D341Med (cell line): ENCODE measurements around the gene NPHP4.
"Not testable (repeated sequence)": the region's sequence is repeated elsewhere in the genome, so short reads cannot be mapped to it uniquely, and the experiment has no call there.

ENCODE experiments used
- DNase-seq: peaks from one replicate; pipeline ENCODE4 v3.0.0; 2012; ENCODE audit warnings: low spot score

Gene NPHP4

DNA sequence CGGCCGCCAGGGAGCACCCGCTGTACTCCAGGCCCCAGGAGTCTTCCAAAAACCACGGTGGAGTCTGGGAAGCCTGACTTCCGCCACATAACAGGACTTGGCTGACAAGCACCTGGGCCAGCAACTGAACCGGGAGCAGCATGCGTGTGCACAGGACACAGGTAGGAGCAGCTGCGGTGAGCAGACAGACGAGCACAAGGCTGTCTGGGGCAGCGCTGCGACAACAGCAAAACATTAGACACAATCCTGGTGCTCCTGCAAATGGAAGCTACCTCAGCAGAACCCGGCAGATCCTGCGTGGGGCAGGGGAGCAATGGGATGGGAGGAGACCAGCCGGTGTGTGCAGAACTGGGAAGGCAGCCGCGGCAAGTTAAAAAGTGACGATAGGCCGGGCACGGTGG, 80.4 kb downstream of the NPHP4 start:
- peak; percentile 18 for DNase-seq

DNA sequence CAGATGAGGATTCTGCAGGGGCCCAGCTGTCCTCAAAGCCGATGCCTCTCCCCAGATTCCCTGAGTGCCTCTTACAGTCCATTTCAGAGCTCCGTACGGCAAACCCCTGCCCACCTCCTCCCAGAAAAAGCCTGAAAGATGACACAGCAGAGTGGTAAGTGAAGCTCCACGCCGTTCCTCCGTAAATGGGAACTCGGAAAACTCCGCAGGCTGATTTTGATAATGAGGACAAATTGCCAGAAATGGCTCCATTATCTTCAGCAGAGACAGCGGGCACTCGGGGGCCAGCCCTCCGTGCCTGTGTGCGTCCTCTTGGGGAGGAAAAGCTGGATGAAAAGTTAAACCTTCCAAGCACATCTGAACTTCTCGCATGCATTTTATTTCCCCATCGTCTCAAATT, 81.1 kb downstream of the NPHP4 start:
- peak; percentile 4 for DNase-seq

DNA sequence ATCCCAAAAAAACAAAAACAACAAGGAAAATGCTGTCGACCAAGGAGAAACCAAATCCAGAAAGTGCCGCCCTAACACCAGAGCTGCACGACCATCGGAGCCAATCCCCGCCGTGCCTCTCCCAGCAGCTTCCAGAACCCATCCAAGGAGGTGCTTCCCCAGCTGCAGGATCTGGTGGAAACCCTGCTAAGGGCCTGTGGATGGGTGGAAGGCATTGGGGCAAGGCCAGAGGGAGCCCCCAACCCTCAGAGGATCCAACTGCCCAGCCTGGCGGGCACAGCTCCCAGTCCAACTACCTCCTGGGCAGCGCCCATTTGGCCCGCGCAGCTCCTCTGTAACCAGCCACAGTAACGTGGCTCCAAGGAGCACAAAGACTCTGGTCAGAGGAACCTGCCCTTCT, 81.6 kb downstream of the NPHP4 start:
- DNase-seq, result peak; percentile 13

DNA sequence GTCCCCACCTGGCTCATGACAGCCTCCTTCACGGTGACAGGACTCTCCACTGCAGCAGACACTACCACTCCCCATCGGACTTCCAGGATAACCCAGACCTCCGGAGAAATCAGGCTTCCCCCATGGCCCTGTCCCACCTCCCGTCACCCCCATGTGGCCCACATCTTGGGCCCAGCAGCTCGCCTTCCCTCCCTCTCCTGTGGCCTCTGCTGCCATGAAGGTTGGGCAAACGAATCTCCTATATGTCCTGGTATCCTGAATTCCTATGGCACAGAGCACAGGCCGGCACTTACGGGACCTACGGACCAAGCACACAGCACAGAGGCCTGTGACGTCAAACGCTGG, 82.0 kb downstream of the NPHP4 start:
- peak; percentile 4 for DNase-seq

DNA sequence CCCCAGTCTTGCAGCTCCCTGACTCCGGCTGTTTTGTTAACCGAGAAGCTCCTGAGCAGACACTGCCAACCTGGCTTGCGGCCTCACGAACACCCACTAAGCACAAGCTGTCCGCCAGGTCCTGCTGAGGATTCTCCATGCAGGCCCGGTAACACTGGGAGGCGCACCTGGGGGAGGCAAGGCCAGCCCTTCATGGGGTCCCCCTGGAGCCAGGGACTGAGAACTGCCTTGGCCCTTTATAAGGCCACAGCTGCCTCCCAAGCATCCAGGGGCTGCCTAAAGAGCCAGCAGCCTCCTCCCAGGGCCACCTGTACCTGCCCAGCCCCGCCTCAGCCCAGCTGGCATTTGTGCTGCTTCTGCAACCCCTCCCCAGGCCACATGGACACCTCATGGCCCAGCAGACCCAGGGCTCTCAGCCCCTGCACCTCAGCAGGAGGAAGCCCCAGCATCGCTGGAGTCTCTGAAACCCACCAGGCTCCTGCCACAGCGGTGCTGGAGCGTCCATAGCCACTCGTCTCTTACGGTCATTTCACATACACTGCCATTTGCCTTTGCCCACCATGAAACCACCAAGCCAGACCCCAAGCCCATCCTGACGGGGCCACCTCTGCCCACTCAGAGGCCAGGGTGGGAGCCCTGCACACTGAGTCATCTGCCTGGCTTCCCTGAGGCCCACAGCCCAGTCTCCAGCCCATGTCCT, 82.5 kb downstream of the NPHP4 start:
- peak; percentile 21 for DNase-seq

DNA sequence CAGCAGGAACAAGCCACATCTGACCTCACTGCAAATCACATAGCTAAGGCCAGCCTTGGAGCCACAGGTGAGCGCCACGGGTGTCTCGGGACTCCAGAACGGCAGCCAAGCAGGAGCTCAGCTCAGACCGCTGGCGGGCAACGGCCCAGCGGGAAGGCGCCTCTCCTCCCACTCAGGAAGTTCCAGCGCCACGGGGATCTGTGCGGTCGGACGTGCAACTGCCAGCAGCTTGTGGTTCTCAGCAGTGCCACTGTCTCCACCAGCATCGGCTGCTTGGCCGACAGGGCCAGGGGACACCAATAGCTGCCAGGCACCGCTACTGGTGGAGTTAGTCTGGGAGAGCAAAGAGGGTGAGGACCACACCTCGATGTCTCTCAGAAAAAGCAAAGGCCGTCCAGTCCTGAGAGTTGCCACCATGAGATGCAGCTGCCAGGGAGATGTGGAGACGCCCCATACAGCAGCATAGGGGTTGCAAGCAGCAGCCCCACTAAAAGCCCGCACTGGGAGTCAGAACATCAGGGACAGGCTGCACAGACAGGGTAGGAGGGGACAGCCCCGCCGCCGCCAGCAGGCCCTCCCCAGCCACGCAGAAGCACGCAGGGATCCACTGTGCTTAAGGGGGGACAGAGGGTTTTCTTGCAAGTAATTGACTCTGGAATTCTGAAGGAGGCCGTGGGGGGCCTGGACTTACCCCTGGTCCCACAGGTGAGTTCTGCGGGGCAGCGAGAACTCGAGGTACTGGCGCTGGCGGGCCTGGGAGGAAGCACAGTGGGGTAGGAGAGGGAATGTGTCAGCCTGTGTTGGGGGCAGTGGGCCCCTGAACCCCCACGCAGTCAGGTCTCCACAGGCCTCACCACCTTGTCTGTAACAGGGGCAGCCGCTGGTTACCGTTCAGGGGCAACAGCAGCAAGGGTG, 83.5 kb downstream of the NPHP4 start:
- DNase-seq, result peak; percentile 16

DNA sequence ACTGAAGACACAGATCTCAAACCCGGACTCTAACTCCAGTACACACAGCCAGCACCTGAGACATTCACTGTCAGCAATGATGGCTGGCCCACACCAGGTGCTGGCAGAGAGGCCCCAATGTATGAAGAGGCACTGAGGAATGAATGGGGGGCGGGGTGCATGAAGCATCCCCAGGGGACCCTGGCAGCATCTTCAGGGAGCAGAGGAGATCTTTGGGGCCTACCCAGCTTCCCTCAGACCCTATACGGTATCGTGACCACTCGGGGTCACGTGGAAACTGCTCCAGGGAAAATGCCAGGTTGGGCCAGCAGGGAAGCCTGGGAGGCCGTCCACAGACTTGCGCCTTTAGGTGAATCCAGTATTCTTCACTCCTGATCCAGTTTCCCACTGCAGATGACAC, 84.3 kb downstream of the NPHP4 start:
- DNase-seq, result peak; percentile 8

DNA sequence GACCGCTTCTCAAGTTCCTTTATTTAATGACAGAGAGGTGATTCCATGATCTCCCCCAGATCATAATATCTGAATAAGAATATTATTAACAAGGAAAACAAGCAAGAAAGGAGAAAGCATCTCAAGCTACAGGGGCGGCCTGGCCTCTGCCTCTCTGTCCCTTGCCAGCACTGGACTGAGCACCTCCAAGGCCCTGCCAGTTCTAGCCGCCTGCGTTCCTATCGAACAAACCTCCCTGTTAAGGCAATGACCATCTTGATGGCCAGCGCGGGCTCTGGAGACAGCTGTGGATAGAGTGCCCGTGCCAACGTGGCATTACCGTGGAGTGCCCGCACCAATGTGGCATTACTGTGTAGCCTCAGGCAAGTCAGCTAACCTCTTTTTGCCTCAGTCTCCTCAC, 84.8 kb downstream of the NPHP4 start:
- peak; percentile 6 for DNase-seq

DNA sequence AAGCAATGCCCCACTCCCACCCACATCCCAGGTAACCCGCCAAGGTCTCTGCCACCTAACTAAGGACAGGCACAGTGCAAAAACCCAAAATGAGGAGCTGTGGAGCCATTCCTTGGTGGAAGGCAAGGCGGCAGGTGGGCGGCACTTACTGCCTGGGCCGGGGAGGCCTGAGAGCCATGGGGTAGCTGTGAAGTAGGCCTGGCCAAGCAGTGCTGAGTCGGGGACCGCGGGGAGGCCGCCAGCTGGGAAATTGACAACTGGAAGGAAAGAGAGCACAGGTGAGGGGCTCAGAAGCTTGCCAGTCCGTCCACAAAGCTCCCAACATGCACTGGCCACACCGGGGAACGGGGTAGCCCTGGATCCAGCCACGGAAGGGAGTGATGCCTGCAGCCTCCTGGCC, 85.3 kb downstream of the NPHP4 start:
- peak; percentile 17 for DNase-seq

DNA sequence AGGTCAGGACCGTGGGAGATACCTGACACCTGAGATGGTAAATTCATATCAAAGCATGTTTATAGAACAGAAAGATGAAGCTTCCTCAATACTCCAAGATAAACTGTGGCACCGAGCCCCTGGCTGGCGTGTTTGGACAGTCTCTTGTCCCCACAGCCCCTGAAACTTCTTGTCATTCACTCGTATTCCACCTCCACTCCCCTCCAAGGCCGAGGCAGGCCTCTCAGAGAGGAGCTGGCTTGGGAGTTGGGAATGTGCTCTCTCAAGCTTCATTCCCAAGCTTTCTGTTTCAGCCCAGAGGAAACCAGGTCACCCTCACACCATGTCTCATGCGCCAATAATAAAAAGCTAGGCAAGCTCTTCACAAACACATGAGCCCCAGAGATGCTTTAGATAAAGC, 86.1 kb downstream of the NPHP4 start:
- DNase-seq, result peak; percentile 3

DNA sequence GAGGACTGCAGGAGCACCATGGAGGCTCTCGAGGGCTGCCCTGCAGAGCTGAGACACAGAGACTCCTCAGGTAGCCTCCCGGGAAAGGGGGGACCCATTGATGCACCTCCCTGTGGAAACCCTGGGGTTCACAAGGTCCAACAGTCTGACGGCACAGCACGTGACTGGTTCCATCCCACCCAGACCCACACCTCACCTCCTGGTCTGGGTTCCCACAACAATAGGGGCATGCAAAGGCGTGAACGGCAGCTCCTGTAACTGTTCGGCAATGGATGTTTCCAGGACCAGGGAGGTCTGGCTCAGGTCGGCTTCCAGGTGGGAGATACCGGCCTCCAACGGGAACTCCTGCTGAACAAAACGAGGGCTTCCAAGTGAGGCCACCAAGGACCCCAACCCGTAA, 86.8 kb downstream of the NPHP4 start:
- peak; percentile 2 for DNase-seq

DNA sequence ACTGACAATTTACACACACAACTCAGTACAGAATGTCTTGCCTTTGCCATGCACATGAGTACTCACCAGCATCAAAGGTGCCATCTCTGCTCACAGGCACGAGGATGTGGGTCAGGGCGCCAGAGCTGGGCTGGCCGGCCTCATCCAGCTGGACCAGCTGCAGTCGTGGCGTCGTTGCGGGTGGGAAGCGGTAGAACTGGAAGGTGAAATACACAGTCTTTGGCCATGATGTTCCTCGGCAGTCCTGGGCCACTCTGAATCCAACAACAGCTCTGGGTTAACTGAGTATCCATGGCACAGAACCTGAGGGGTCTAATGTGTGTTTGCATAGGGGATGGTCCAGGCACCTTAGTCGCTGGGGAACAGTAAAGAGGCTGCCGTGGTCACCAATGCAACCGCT, 87.7 kb downstream of the NPHP4 start:
- DNase-seq, result no peak

DNA sequence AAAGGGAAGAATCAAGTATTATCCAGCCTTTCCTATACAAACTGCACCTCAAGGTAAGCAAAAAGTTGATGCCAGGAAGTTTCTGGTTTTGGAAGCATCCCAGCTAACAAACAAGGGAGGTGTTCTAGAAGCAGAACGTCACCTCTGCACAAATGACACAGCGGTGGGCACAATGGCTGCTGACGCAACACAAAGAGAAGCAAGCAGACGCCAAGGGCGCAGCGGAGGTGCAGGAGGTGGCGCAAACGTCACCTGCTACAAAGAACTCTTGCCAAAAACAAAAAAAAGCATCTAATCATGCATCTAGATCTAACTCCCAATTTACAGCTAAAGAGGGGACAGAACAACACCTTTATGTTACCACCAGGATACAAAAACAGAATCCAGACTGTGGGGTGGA, 88.5 kb downstream of the NPHP4 start:
- DNase-seq, result no peak

DNA sequence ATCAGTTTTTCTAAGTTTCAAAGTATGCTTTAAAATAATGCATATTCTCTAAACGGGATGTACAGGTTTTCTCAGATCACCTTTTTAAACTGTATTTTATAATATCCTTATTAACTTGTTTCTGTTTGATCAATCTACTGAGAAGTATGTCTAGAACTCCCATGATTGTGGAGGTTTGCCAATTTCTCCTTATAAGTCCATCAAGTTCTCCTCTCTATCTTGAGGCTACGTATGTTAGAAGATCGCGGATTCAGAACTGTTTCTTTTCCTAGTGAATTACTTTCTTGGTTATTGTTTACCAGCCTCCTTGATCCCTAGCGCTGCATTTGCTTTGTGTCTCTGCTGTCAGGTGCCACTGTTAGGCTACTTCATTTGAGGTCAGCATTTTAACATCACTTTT, 89.2 kb downstream of the NPHP4 start:
- DNase-seq, result no peak

DNA sequence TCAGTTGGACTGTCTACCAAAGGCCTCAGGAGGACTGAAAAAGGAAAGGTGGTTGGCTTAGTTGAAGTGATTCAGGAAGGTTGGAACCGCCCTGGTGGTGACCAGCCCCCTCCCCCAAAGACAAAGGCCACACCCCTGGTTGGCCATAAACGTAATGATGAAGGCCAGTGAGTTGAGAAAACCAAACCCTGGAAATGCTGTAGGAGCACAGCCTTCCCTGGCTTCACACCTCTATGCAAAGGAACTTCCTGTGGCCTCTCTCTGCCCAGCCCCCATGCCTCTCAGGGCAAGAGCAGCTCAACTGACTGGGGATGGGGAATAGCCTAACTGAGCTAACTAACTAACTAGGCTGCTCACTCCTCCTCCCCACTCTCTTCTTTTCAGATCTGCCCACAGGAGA, 90.4 kb downstream of the NPHP4 start:
- no peak for DNase-seq

DNA sequence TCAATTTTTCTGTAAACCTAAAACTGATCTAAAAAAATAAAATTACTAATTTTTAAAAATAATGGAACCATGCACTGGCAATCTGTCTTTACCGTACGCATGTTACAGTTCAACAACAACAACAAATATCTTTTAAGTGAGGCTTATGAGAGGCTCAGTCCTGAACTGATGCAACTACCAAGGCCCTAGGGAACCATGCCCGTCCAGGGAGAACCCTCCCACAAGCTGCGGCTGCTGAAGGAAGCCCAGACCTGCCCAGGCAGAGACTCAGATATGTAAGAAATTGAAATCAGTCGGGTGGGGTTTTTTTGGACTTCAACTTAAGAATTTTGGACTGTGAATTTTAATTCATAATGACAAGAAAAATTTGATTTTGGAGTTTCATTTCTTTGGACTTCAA, 91.1 kb downstream of the NPHP4 start:
- no peak for DNase-seq

DNA sequence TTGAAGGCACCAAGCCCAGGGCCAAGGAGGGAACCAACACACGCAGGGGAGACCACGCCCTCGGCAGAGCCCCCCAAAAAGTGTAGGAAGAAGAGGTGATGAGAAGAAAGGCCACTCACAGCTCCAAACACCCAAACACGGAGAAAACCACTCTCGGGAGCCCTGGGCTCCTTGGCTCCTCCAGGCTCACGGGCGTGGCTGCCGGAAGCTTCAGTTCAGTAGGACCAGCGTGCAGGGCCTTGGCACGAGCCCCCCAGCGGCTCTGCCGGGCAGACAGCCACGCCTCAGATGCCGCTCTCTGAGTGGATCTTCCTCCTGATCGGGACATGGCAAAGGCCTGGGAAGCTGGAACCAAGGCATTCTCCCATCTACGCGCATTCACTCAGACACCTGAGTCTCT, 94.0 kb downstream of the NPHP4 start:
- no peak for DNase-seq

DNA sequence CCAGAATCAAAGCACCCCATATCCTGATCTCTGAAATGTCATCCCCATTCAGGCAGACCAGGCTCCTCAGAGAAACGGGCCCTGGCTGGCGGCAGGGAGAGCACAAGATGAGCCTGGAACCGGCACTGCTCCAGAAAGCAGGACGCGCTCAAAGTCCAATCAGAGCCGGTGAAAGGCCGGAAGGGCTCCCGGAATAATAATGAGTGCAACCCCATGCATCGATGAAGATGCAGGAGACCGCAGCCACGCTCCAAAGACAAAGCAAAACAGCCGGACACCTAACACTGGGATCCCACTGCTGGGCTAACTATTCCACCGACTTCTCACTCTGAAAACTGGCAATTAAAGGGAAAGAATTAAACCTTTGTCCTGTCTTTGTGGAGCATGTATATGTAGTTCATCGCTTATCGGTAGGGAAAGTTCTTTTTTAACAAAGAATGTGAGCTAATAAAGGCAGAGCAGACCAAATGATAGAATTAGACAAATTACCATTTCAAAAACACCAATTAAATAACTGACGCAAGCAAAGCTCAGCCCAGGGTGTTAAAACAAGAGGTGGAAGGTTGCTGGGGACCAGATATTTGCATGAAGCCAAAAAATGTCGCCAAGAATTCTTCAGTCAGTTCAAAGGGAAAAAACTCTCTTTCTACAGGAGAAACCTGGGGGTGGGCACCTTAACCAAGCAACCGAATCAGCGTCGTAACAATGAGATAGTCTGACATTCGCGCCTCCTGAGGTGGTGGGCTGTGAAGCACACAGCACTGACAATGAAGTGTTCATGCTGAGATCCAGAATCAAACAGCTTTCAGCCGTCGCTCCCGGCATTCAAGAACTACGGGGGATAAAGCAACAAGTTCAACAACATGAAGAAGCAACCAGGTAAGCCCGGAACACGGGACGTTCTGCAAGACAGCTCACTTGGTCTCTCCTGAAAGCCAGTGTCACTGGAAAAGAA, 95.2 kb downstream of the NPHP4 start:
- DNase-seq, result no peak

DNA sequence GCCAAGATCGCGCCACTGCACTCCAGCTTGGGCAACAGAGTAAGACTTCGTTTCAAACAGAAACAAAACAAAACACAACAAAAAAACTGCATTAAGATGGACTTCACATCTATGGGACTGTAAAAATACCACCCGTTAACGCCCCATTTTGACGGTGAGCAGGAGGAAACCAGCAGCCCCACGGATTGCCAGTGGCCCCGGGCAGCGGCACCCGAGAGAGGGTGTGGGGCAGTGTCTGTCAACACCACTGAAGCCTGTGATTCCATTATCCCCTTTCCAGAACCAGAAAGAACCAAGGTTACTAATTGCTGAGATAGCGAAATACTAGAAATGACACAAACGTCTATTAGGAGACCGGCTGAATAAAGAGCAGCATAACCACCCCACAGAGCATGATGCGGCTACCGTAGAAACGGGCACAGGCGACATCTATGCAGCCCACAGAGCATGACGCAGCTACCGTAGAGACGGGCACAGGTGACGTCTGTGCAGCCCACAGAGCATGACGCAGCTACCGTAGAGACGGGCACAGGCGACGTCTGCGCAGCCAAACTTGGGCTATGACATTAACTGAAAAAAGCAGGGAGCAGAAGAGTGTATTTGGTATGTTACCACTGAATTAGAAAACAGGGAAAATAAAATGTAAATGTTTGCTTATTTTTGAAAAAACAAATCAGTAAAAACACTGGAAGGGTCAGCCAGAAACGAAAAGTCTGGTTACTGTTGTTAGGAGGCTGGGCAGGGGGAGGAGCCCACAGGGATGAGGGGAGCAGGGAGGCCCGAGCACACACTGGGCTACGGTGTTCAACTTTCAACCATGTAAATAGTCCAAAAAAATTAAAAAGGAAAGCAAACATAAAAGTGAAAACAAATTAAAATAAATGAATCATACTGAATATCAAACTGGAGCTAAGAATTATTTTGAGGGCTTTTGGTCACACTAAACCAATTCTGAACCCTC, 96.5 kb downstream of the NPHP4 start:
- no peak for DNase-seq

DNA sequence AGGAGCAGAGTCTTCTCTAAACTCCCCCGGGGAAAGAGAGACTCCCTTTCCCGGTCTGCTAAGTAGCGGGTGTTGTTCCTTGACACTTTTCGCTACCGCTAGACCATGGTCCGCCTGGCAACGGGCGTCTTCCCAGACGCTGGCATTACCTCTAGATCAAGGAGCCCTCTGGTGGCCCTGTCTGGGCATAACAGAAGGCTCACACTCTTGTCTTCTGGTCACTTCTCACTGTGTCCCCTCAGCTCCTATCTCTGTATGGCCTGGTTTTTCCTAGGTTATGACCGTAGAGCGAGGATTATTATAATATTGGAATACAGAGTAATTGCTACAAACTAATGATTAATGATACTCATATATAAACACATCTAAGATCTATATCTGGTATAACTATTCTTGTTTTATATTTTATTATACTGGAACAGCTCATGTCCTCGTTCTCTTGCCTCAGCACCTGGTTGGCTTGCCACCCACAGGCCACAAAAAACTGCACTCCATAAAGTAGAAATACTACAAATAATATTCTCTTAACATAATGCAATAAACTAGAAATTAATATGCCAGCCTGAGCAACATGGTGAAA, 98.4 kb downstream of the NPHP4 start:
- not testable (repeated sequence) for DNase-seq

DNA sequence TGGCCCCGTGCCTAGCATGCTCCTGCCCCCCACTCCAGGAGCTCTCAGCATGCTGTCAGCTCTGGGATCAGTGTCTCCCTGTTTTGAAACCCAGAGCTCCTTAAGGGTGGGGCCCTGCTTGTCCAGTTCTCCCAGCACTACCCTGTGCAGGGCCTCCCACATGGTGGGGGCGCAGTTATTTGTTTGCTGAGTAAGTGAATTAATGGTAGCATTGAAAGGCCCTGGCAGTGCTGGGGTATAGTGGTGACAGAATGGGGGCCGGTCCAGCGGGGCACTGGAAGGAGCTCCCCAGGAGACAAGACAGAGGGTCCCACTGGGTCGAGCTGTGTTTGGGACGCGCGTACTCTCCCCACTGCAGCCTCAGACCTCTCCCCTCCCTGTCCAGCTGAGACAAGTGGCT, 99.9 kb downstream of the NPHP4 start:
- DNase-seq, result no peak
